ENCODE results near the gene COLQ. TPM values are rescaled to one million over a fixed set of nuclear protein-coding genes. Genes with fewer than 3 reads are reported as not detected.
"Not testable (repeated sequence)": the region's sequence is repeated elsewhere in the genome, so short reads cannot be mapped to it uniquely, and the experiment has no call there.

Gene COLQ
- total RNA-seq, 1 donor from 2014 or later: 9.9 TPM

GRCh38 chr3:15420871-15421270 lies 100.6 kb downstream of the COLQ start:
- no peaks in the 10 kb centered on the region for H3K27me3 Mint-ChIP-seq
- TF ChIP-seq, protein P1, sequence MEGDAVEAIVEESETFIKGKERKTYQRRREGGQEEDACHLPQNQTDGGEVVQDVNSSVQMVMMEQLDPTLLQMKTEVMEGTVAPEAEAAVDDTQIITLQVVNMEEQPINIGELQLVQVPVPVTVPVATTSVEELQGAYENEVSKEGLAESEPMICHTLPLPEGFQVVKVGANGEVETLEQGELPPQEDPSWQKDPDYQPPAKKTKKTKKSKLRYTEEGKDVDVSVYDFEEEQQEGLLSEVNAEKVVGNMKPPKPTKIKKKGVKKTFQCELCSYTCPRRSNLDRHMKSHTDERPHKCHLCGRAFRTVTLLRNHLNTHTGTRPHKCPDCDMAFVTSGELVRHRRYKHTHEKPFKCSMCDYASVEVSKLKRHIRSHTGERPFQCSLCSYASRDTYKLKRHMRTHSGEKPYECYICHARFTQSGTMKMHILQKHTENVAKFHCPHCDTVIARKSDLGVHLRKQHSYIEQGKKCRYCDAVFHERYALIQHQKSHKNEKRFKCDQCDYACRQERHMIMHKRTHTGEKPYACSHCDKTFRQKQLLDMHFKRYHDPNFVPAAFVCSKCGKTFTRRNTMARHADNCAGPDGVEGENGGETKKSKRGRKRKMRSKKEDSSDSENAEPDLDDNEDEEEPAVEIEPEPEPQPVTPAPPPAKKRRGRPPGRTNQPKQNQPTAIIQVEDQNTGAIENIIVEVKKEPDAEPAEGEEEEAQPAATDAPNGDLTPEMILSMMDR (IDR thresholded peaks at IDR 0.05; ENCODE audit: unreplicated experiment): no peak
- H3K36me3 Mint-ChIP-seq (ENCODE audit: insufficient read depth): peaks cover 9% of the 10 kb centered on the region
- H3K4me3 Mint-ChIP-seq (ENCODE audit: low read depth): no peak overlapping the region
- H3K9me3 Mint-ChIP-seq (ENCODE audit: low read depth): no peaks in the 10 kb centered on the region
- peaks cover 7% of the 10 kb centered on the region for H3K4me1 Mint-ChIP-seq (ENCODE audit: low read depth)
- DNase-seq (ENCODE audit: low spot score, unreplicated experiment): no peak
- no peak overlapping the region for H3K27ac Mint-ChIP-seq

- not testable (repeated sequence) for DNase-seq (ENCODE audit: low spot score, unreplicated experiment); H3K9me3 Mint-ChIP-seq (ENCODE audit: low read depth); H3K4me3 Mint-ChIP-seq (ENCODE audit: low read depth); H3K27me3 Mint-ChIP-seq; H3K27ac Mint-ChIP-seq; H3K4me1 Mint-ChIP-seq (ENCODE audit: low read depth)
- H3K36me3 Mint-ChIP-seq (ENCODE audit: insufficient read depth): peaks cover 17% of the 10 kb centered on the region
Measured at GRCh38 chr3:15410966-15411365, 110.5 kb downstream of the COLQ start.

- DNase-seq (ENCODE audit: low spot score, unreplicated experiment): no peak
- H3K27me3 Mint-ChIP-seq: no peaks in the 10 kb centered on the region
- peaks cover 13% of the 10 kb centered on the region for H3K36me3 Mint-ChIP-seq (ENCODE audit: insufficient read depth)
- H3K4me1 Mint-ChIP-seq (ENCODE audit: low read depth): no peaks in the 10 kb centered on the region
- H3K9me3 Mint-ChIP-seq (ENCODE audit: low read depth): no peaks in the 10 kb centered on the region
- H3K4me3 Mint-ChIP-seq (ENCODE audit: low read depth): no peak overlapping the region
- TF ChIP-seq, protein P1 (IDR thresholded peaks at IDR 0.05; ENCODE audit: unreplicated experiment): no peak
- H3K27ac Mint-ChIP-seq: no peak overlapping the region
Measured at GRCh38 chr3:15409774-15410173, 111.7 kb downstream of the COLQ start.

DNA sequence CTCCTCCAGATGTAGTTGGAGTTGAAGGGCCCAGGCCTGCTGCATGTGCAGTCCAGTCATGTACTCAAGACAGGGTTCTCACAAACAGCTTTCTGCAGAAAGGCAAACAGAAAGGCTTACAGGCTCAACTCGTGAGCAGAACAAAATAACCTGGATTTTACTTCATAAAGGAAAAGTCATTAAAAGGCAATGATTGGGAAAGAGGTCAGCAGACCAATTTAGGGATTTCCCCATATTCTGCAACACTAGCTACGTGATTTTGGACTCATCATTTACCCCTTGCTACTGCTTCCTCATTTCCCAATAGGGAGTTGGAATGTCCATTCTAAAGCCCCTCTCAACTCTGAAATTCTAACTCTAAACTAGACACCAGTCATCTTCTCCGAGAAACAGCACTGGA lies 112.3 kb downstream of the COLQ start:
- no peaks in the 10 kb centered on the region for H3K9me3 Mint-ChIP-seq (ENCODE audit: low read depth)
- H3K27me3 Mint-ChIP-seq: no peaks in the 10 kb centered on the region
- H3K4me1 Mint-ChIP-seq (ENCODE audit: low read depth): no peaks in the 10 kb centered on the region
- no peak overlapping the region for H3K4me3 Mint-ChIP-seq (ENCODE audit: low read depth)
- H3K36me3 Mint-ChIP-seq (ENCODE audit: insufficient read depth): peaks cover 13% of the 10 kb centered on the region
- no peak overlapping the region for H3K27ac Mint-ChIP-seq
- DNase-seq (ENCODE audit: low spot score, unreplicated experiment): no peak
- TF ChIP-seq, protein P1 (IDR thresholded peaks at IDR 0.05; ENCODE audit: unreplicated experiment): no peak

DNA sequence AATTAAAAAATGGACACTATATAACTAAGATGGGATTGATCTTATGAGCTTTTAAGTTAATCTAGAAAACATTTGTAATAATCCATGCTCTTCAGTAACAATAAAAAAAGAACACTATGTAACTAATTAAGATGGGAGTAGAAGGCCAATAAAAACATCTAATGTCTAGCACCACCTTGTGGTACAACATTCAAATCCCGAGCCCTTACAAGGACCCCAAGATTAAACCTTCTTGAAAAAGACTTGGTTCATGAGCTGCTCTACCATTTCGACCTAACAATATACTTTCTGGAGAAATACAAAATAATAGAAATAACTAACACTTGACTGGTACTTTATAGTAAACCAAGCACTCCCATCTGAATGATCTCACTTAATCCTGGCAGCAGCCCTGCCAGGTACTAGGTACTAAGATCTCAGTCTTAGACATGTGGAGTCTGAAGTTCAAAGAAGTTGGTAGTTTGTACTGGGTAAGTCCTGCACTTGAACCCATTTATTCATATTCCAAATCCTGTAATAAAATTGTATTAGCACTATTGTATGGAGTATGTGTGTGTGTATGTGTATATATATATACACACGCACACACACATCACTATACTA lies 116.0 kb downstream of the COLQ start:
- H3K4me1 Mint-ChIP-seq (ENCODE audit: low read depth): no peaks in the 10 kb centered on the region
- H3K27ac Mint-ChIP-seq: no peak overlapping the region
- H3K36me3 Mint-ChIP-seq (ENCODE audit: insufficient read depth): peaks cover 3% of the 10 kb centered on the region
- H3K27me3 Mint-ChIP-seq: no peaks in the 10 kb centered on the region
- H3K4me3 Mint-ChIP-seq (ENCODE audit: low read depth): no peak overlapping the region
- TF ChIP-seq, protein P1 (IDR thresholded peaks at IDR 0.05; ENCODE audit: unreplicated experiment): peak; percentile 78
- no peak for DNase-seq (ENCODE audit: low spot score, unreplicated experiment)
- H3K9me3 Mint-ChIP-seq (ENCODE audit: low read depth): no peaks in the 10 kb centered on the region

DNA sequence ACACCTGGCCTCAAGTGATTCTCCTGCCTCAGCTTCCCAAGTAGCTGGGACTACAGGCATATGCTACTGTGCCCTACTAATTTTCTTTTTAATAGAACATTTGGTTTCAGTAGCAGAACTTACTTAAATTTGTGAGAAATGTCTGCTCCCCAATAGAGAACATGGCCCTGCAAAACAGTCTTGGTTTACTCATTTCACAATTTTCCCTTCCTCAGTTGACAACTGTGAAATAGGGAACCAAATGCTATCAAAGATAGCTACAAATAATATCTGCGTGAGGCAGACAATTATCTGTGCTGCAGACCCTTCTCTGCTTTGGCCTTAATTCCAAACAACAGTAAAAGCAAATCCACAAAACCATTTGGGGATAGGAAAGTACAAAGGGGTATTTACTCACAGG lies 116.7 kb downstream of the COLQ start:
- no peaks in the 10 kb centered on the region for H3K27me3 Mint-ChIP-seq
- TF ChIP-seq, protein P1 (IDR thresholded peaks at IDR 0.05; ENCODE audit: unreplicated experiment): no peak
- no peaks in the 10 kb centered on the region for H3K9me3 Mint-ChIP-seq (ENCODE audit: low read depth)
- H3K27ac Mint-ChIP-seq: no peak overlapping the region
- peaks cover 2% of the 10 kb centered on the region for H3K36me3 Mint-ChIP-seq (ENCODE audit: insufficient read depth)
- no peaks in the 10 kb centered on the region for H3K4me1 Mint-ChIP-seq (ENCODE audit: low read depth)
- H3K4me3 Mint-ChIP-seq (ENCODE audit: low read depth): no peak overlapping the region
- no peak for DNase-seq (ENCODE audit: low spot score, unreplicated experiment)

Measured in progenitor cell of endocrine pancreas (in vitro differentiated cells).